NCI-H748 treated with DMSO at 0.1 percent for 48 hours (cell line): ENCODE measurements around the gene IQCE.

Experiments used
- DNase-seq: peaks from one replicate; lab custom pipeline; 2025; lab: John Stamatoyannopoulos, UW

The IQCE gene

GRCh38 chr7:2617325-2617905, 58.6 kb downstream of the IQCE start:
- DNase-seq = no peak

- DNase-seq = no peak
Measured at GRCh38 chr7:2619116-2619515, 60.3 kb downstream of the IQCE start.

GRCh38 chr7:2621061-2621828, 62.5 kb downstream of the IQCE start:
- DNase-seq = no peak

DNA sequence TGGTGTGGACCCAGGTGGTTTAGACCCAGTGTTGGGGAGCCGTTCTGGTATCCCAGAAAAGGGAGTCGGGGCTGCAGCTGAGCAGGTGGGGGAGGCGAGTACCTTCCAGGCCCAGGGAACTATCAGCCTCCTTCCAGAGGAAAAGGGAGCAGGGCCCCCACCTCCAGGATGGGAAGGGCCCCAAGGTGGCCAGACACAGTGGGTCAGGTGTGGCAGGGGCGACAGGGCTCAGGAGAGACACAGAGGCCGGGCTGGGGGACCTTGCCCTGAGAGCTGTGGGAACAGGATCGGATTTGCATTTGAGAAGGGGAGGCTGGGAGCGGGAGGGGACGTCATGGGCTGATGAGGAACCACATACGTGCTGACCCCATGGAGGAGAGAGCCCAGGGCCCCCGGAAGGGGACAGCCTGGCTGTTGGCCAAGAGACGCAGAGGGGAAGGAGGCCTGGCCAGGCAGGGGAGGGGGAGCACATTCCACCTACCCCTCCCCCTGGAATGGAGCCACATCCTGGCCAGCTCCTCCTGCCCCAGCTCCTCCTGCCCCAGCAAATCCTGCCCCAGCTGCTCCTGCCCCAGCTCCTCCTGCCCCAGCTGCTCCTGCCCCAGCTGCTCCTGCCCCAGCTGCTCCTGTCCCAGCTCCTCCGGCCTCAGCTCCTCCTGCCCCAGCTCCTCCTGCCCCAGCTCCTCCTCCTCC, 63.3 kb downstream of the IQCE start:
- DNase-seq = no peak

GRCh38 chr7:2622869-2623697, 64.3 kb downstream of the IQCE start:
- DNase-seq = no peak

DNA sequence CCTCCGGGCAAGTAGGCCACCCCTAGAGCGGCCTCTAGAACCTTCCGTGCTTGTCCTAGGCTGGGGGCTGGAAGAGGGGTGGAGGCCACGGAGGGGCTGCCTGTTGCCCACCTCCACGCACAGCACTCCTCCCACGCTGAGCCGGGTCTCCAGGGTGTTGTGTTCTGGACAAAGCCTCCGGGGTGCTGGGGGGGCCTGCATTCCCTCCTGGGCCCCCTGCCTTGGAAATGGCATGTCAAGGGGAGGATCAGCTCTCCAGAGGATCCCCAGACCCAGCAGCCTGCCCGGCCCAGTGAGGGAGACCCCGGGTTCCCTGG, 64.9 kb downstream of the IQCE start:
- no peak for DNase-seq

DNA sequence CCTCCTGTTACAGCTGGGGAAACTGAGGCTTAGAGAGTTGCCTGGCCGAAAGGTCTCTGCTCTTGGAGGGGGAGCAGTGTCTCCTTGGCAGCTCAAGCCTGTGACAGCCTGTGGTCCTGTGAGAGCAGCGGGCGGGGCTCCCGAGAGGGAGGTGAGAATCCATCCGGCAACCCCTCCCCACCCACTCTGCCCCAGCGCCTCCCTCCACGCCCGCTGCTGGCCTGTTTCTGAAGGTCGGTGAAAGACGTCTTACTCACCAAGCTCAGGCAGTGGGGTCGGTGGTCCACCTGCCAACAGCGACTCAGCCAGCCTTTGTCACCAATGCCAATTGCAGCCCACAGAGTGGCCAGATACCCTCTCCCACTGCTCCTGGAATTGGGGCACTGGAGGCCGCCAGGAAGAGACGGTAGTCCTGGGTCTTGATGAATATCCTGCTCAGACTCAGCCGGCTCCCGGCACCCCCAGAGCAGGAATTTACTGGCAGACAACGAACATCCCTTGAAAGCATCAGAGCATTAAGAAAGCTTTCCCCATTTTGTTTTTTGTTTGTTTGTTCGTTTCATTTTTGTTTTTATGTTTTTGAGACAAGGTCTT, 65.6 kb downstream of the IQCE start:
- no peak for DNase-seq

- DNase-seq = no peak
Measured at GRCh38 chr7:2626498-2627117, 67.8 kb downstream of the IQCE start.

- DNase-seq = no peak
Measured at GRCh38 chr7:2627258-2628129, 68.7 kb downstream of the IQCE start.

GRCh38 chr7:2628130-2628482, 69.3 kb downstream of the IQCE start:
- no peak for DNase-seq

GRCh38 chr7:2628891-2629290, 70.1 kb downstream of the IQCE start:
- DNase-seq = no peak

DNA sequence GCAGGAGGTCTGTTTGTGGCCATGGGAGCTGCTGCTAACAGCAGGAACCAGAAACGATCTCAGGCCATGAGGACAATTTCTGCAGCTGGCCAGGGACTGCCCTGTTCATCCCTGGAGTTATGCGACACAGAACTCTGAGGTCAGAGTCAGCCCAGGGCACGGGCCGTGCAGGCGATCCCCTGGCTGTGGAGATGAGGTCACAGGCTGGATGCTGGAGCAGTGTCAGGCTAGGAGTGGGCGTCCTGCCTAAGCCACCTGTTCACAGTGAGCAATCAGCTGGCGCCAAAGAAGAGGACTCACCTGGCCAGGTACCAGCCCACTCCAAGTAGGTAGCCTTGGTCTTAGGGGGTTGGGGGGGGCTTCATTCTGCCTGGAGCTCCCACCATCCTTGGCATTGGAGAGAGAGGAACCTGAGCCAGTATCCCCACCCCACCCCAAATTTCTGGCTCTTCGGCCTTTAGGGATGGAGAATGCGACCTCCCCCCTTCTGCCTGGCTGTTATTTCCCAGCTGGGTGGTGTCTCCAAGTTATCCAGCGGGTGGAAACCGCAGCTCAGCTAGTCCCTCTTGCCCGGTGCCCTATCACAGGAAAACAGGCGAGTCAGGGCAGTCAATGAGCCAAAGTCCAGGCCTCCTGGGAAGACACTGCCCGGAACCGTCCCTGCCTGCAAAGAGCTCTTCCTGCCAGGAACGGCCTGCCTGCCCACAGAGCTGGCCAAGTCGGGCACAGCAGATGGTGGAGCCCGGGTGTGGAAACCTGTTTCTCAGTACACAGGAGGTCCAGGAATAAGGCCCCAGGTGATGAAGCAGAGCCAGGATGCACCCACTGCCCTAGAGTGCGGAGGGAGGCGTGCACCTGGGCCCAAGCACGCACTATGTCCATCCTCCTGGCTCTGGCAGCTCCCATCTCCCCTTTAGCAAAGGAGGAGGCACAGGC, 71.2 kb downstream of the IQCE start:
- DNase-seq = no peak

DNA sequence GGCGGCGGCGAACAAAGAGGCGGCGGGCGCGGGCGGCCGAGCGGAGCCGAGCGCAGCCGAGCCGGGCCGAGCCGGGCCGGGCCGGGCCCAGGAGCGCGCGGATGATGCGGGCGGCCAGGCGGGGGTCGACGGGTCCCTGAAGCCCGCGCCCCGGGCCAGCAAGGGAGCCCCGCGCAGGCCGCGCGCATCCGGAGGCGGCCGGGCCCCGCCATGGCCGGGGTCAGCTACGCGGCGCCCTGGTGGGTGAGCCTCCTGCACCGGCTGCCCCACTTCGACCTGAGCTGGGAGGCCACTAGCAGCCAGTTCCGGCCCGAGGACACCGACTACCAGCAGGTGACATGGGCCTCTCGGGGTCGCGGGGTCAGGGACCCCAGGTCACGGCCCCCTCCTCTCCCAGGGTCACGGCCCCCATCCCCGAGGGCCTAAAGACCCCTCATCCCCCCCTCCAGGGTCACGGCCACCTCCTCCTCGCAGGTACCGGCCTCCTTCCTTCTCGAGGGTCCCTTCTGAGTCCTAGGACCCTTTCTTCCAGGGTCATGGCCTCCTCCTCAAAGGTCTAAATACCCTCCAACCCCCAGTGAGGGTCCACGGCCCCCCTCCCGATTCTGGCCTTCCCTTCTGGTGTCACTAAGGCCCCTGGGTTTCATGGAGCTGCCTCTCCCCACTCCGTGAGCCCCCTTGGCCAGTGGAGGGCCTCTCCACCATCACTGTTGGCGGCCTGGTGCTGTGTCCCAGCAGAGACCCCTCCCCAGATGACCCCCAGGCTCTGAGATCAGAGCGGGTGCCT, 73.4 kb downstream of the IQCE start, which contains the start of gene TTYH3:
TTYH3 (plus strand) TSS at position 41 of the 787 bp plus-strand sequence; CDS start at position 211, 170 bp downstream.
- no peak for DNase-seq

GRCh38 chr7:2632733-2633537, 74.2 kb downstream of the IQCE start:
- peak; percentile 60 for DNase-seq

- no peak for DNase-seq
Measured at GRCh38 chr7:2633538-2634266, 74.9 kb downstream of the IQCE start.

- no peak for DNase-seq
Measured at GRCh38 chr7:2634267-2635145, 75.7 kb downstream of the IQCE start.
